Spleen (tissue), 13 donors: ENCODE results near the gene RPL27A. TPM values are rescaled to one million over a fixed set of nuclear protein-coding genes. Genes with fewer than 3 reads are reported as not detected.

ENCODE experiments used
- DNase-seq: peaks from one replicate; pipeline ENCODE4 v3.0.0-alpha.2; 2020
- H3K27ac ChIP-seq, 8 donors: fragments of 200-600 bp; sonication (generic) in 7 of 8; 1 replicate in 4 of 8; 2 replicates in 4 of 8; pipeline versions ENCODE4 v1.5.0 to v1.8.0; 2016 to 2021; ENCODE audit warnings: inconsistent platforms in 4 of 8, mild to moderate bottlenecking in 4 of 8, moderate library complexity in 1 of 8
- H3K27me3 ChIP-seq, 7 donors: fragments of 200-600 bp; sonication (generic) in 6 of 7; replicated peaks in 1 of 7; 1 replicate in 4 of 7; 2 replicates in 3 of 7; pipeline versions ENCODE4 v1.5.0 to v1.8.0; 2016 to 2021; ENCODE audit warnings: inconsistent platforms in 3 of 7, mild to moderate bottlenecking in 1 of 7
- H3K36me3 ChIP-seq, 6 donors: fragments of 200-600 bp; sonication (generic) in 5 of 6; 1 replicate in 4 of 6; 2 replicates in 2 of 6; pipeline versions ENCODE4 v1.5.0 to v1.8.0; 2016 to 2021; ENCODE audit warnings: inconsistent platforms in 2 of 6
- H3K4me1 ChIP-seq, 6 donors: fragments of 200-600 bp; sonication (generic) in 5 of 6; 1 replicate in 3 of 6; 2 replicates in 3 of 6; pipeline versions ENCODE4 v1.5.0 to v1.8.0; 2016 to 2021; ENCODE audit warnings: inconsistent platforms in 3 of 6
- H3K4me3 ChIP-seq, 8 donors: fragments of 200-600 bp; sonication (generic) in 7 of 8; 1 replicate in 4 of 8; 2 replicates in 4 of 8; pipeline versions ENCODE4 v1.5.0 to v1.8.0; 2016 to 2021; ENCODE audit warnings: inconsistent platforms in 4 of 8, mild to moderate bottlenecking in 4 of 8, moderate library complexity in 2 of 8
- H3K9me3 ChIP-seq, 8 donors: fragments of 200-600 bp; sonication (generic) in 7 of 8; 1 replicate in 4 of 8; 2 replicates in 4 of 8; pipeline versions ENCODE4 v1.5.0 to v1.8.0; 2016 to 2021; ENCODE audit warnings: inconsistent platforms in 4 of 8
- POLR2A ChIP-seq, 3 donors: fragments of 450-650 bp; IDR thresholded peaks; one replicate each; pipeline ENCODE4 v1.5.1; 2017; ENCODE audit warnings: antibody characterized with exemption in 3 of 3, mild to moderate bottlenecking in 1 of 3
- POLR2AphosphoS5 ChIP-seq, 3 donors: sonication (generic); formaldehyde crosslinking; IDR thresholded peaks; one replicate each; pipeline ENCODE4 v1.5.1; 2017; ENCODE audit warnings: antibody characterized with exemption in 3 of 3
- WGBS, 5 donors: extraction: QIAGEN DNeasy Blood & Tissue Kit in 3 of 5; methylation state at CpG; one replicate each; pipeline versions ENCODE4 v1.1.5 to v1.1.7; 2013 to 2018; 5-methylcytosine and 5-hydroxymethylcytosine counted together
- intact Hi-C: fragments of 100-400 bp; cut with DNase I; formaldehyde crosslinking; loops from one replicate; pipeline ENCODE4 v1.15.0; 2023; ENCODE audit warnings: low total_unique reads
- long read RNA-seq, 2 donors: transcript quantifications; one replicate each; lab custom pipeline, GENCODE V29; 2026
- polyA plus RNA-seq, 3 donors: library from polyadenylated mRNA; stranded (reverse); fragments of 200-250 nt; gene quantifications; one replicate each; pipeline ENCODE4 v1.2.1, GENCODE V29; 2013
- total RNA-seq, 7 donors: library from RNA; depleted of rRNA in 3 of 7; stranded (reverse); fragments of >200 nt in 3 of 7; fragmentation: NEBNext Ultra II Directional in 4 of 7; extraction: Animal tissue kit (Norgen Biotek cat#: 25700) in 4 of 7; gene quantifications; one replicate each; pipeline versions ENCODE4 v1.1.0 to v1.2.1, GENCODE V29; 2016 to 2021
- TF ChIP-seq, protein P1 (sequence below), 11 experiments: fragments of 200-600 bp in 7 of 11; fragments of 450-650 bp in 4 of 11; sonication (generic) in 4 of 11; IDR thresholded peaks in 8 of 11; conservative IDR thresholded peaks in 3 of 11; 1 replicate in 7 of 11; 2 replicates in 4 of 11; pipeline versions ENCODE4 v1.4.0 to v1.8.0; 2016 to 2021; ENCODE audit warnings: antibody characterized with exemption in 11 of 11, inconsistent platforms in 4 of 11, mild to moderate bottlenecking in 1 of 11
- donor health status: healthy with polysubstance abuse.
- donor health status: DM: no; HTN: no; CAD: no; lungs with moderate emphysema.
- donor health status: DM: no; HTN: no; CAD: no.
- donor health status: Bipolar disorder and iron deficiency.
- donor health status: healthy.
- donor health status: DM: no; HTN: no; CAD: no.
- donor health status: DM: yes; HTN: yes; CAD: no.

RPL27A gene
- 1,000 to 10,000 TPM in 4 of 7 donors, 100 to 1,000 TPM in 3; 845 to 1,581 (median 1,127) TPM for total RNA-seq
- 1,000 to 10,000 TPM; 6,984 to 8,152 (median 7,296) TPM for polyA plus RNA-seq
- long read RNA-seq, donor 1, full-length matches to known transcripts, result 1,383 of 1,493 reads
- long read RNA-seq, donor 1, partial matches to known transcripts, result 55 of 1,493 reads
- long read RNA-seq, donor 1, other reads (novel, unspliced or antisense), result 55 of 1,493 reads
- long read RNA-seq, donor 2, full-length matches to known transcripts, result 1,277 of 1,391 reads
- long read RNA-seq, donor 2, partial matches to known transcripts, result 52 of 1,391 reads
- long read RNA-seq, donor 2, other reads (novel, unspliced or antisense), result 62 of 1,391 reads

DNA sequence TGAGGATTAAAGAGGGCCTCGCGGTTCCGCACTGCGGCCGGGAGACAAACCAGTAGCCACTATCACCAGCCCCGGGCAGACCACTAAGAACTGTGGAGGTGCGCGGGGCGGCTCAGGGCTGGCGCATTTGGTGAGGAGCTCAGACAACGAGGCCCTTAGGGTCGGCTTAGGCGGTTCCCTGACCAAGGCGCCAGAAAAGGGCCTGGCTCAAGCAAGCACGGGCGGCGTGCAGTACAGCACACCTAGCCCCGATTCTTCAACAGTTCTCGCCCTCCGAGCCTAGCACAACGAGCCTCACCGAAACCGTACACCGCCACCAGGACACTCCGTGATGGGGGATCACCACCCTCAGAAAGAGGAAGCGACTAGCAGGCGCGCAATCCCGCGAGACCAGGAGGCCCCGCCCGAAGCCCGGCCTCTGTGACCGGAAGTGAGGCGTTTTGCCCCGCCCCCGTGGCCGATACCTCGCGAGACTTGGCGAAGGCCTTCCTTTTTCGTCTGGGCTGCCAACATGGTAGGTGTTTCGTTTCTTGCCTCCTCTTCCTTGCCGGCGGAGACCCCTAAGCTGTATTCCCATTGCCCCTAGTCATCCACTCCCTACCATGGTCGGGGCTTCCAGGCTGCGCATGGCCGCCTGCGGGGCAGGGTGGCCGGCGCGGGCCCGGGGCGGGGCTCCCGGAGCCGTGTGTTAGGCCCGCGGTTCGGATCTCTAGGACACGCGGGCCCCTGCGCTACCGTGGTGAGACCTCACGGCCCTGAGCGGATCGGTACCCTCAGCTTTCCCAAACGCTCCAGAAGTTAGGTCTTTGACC, at the start of gene RPL27A, which contains the start of gene TRIM66:
Gene RPL27A (plus strand): TSS at position 490 of the 812 bp plus-strand sequence. CDS start 22 bp downstream, at position 512.
Gene TRIM66 (minus strand): TSS at position 363 of the 812 bp plus-strand sequence. CDS start 10,391 bp downstream, outside the sequence.
- 0 to 1% (median 1%) methylated on average over 53 to 67 of the region's 67 CpGs for WGBS, 5 donors
- peaks cover 21 to 54% (median 44%) of the 10 kb centered on the region in 6 donors for H3K4me1 ChIP-seq
- TF ChIP-seq POLR2AphosphoS5 (IDR thresholded peaks at IDR 0.05), result peak; percentile 100
- TF ChIP-seq POLR2A (IDR thresholded peaks at IDR 0.05), result peak; percentile 85 to 93 (median 86)
- TF ChIP-seq, protein P1, sequence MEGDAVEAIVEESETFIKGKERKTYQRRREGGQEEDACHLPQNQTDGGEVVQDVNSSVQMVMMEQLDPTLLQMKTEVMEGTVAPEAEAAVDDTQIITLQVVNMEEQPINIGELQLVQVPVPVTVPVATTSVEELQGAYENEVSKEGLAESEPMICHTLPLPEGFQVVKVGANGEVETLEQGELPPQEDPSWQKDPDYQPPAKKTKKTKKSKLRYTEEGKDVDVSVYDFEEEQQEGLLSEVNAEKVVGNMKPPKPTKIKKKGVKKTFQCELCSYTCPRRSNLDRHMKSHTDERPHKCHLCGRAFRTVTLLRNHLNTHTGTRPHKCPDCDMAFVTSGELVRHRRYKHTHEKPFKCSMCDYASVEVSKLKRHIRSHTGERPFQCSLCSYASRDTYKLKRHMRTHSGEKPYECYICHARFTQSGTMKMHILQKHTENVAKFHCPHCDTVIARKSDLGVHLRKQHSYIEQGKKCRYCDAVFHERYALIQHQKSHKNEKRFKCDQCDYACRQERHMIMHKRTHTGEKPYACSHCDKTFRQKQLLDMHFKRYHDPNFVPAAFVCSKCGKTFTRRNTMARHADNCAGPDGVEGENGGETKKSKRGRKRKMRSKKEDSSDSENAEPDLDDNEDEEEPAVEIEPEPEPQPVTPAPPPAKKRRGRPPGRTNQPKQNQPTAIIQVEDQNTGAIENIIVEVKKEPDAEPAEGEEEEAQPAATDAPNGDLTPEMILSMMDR (IDR thresholded peaks at IDR 0.05 in 8 of 11, conservative IDR thresholded peaks at IDR 0.05 in 3 of 11), result peak in 8 of 11 experiments; percentile 5 to 68 (median 50)
- DNase-seq, result peak; percentile 99
- peak within 1 kb of the TSS; percentile 61 to 95 (median 81) for H3K4me3 ChIP-seq
- H3K27ac ChIP-seq, result peak within 1 kb of the TSS; percentile 88 to 99 (median 96)
- H3K36me3 ChIP-seq, result peaks cover 0 to 51% (median 34%) of the 10 kb centered on the region in 6 donors
- H3K27me3 ChIP-seq, result no peaks in the 10 kb centered on the region
- H3K9me3 ChIP-seq, result no peaks in the 10 kb centered on the region
- intact Hi-C loops, result loop anchor here (10.0 kb wide), 2 partner anchors 132 to 282 kb away; partner anchors contain the start of gene TMEM9B

DNA sequence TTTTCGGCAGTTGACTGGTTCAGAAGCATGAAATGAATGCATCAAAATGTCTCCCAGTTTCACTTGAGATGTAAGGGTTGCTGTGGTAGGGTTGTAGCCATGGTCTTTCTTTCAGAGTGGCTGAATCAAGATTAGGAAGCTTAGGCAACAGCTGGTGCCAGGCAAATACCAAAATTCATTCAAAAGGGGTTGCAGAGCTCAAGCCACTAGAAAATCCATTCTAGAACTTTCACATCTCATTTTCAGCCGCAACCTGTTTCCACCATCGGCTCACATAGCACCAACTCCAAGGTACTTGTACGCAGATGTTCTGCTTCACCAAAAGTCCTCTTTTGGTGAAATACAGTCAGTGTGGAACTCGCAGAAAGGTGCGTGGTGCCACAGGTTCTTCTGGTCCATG, 48.1 kb upstream of the RPL27A start:
- 92 to 96% (median 94%) methylated on average over 6 of the region's 6 CpGs for WGBS, 5 donors
- TF ChIP-seq POLR2A (IDR thresholded peaks at IDR 0.05) (no peak), POLR2AphosphoS5 (IDR thresholded peaks at IDR 0.05) (no peak)
- TF ChIP-seq, protein P1 (IDR thresholded peaks at IDR 0.05 in 8 of 11, conservative IDR thresholded peaks at IDR 0.05 in 3 of 11), result no peak
- intact Hi-C loops, result no loop called here
- Histone ChIP-seq H3K27me3 (no peaks in the 10 kb centered on the region), H3K4me3 (no peak overlapping the region), H3K4me1 (no peaks in the 10 kb centered on the region), H3K27ac (no peak overlapping the region), H3K36me3 (peaks cover 0 to 76% (median 41%) of the 10 kb centered on the region in 6 donors), H3K9me3 (peaks cover 0 to 12% (median 8%) of the 10 kb centered on the region in 8 donors)
- no peak for DNase-seq

DNA sequence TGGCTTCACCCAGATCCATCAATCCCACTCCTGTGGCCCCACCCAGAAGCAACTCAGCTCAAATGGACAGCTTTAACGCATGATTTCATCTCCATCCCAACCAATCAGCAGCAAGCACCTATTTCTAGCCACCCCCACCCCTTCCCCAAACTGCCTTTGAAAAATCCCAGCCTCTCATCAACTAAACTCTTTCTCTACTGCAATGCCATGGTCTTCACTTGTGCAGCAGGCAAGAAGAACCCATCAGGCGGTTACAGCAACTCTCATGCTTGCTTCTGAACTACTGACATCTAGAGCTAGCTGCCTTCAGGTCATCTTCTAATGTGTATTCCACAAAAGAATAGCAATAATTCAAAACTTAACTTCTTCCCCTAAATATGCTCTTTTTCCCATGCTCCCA, 46.5 kb upstream of the RPL27A start:
- WGBS, 5 donors, result 95 to 100% (median 99%) methylated on average over 2 of the region's 2 CpGs
- peaks cover 0 to 87% (median 49%) of the 10 kb centered on the region in 6 donors for H3K36me3 ChIP-seq
- no peaks in the 10 kb centered on the region for H3K27me3 ChIP-seq
- peaks cover 0 to 12% (median 8%) of the 10 kb centered on the region in 8 donors for H3K9me3 ChIP-seq
- no peaks in the 10 kb centered on the region for H3K4me1 ChIP-seq
- DNase-seq, result no peak
- TF ChIP-seq POLR2A (IDR thresholded peaks at IDR 0.05), result no peak
- TF ChIP-seq POLR2AphosphoS5 (IDR thresholded peaks at IDR 0.05), result no peak
- TF ChIP-seq, protein P1 (IDR thresholded peaks at IDR 0.05 in 8 of 11, conservative IDR thresholded peaks at IDR 0.05 in 3 of 11), result no peak
- intact Hi-C loops, result no loop called here
- no peak overlapping the region for H3K27ac ChIP-seq
- H3K4me3 ChIP-seq, result no peak overlapping the region
